Measurements from ENCODE around the gene SLPI.

SLPI gene

GRCh38 chr20:45269754-45270270 lies 15.4 kb upstream of the SLPI start:
- no peak for DNase-seq

- DNase-seq = no peak
These were observed 14.7 kb upstream of the SLPI start for GRCh38 chr20:45269056-45269455.

GRCh38 chr20:45268531-45268930 lies 14.2 kb upstream of the SLPI start:
- DNase-seq = no peak

- DNase-seq = no peak
These were observed 12.6 kb upstream of the SLPI start for GRCh38 chr20:45266977-45267376.

GRCh38 chr20:45263556-45264266 lies 9.3 kb upstream of the SLPI start:
- no peak for DNase-seq

GRCh38 chr20:45258664-45259063 lies 4.3 kb upstream of the SLPI start:
- DNase-seq = no peak

- no peak for DNase-seq
These were observed 3.9 kb upstream of the SLPI start for GRCh38 chr20:45258259-45258658.

GRCh38 chr20:45257711-45258110 lies 3.3 kb upstream of the SLPI start:
- DNase-seq = no peak

- no peak for DNase-seq
These were observed 2.8 kb upstream of the SLPI start for GRCh38 chr20:45257161-45257560.

GRCh38 chr20:45253261-45253660 lies 1.1 kb downstream of the SLPI start:
- no peak for DNase-seq

GRCh38 chr20:45251884-45252560 lies 2.3 kb downstream of the SLPI start:
- DNase-seq = no peak

- no peak for DNase-seq
These were observed 5.8 kb downstream of the SLPI start for GRCh38 chr20:45248609-45249008.

GRCh38 chr20:45247865-45248264 lies 6.5 kb downstream of the SLPI start:
- no peak for DNase-seq

GRCh38 chr20:45246109-45246508 lies 8.3 kb downstream of the SLPI start:
- DNase-seq = no peak

GRCh38 chr20:45238139-45238538 lies 16.2 kb downstream of the SLPI start:
- no peak for DNase-seq

GRCh38 chr20:45235995-45236394 lies 18.4 kb downstream of the SLPI start:
- DNase-seq = no peak

- DNase-seq = no peak
These were observed 23.7 kb downstream of the SLPI start for GRCh38 chr20:45230631-45231030.

- DNase-seq = peak; percentile 13
These were observed 24.9 kb downstream of the SLPI start for GRCh38 chr20:45229264-45230056.

- no peak for DNase-seq
These were observed 28.1 kb downstream of the SLPI start for GRCh38 chr20:45226287-45226686.

GRCh38 chr20:45223136-45223535 lies 31.2 kb downstream of the SLPI start:
- DNase-seq = no peak

- DNase-seq = no peak
These were observed 33.3 kb downstream of the SLPI start, which contains the start of gene SEMG2 for GRCh38 chr20:45221076-45221475. SEMG2 (plus strand) TSS chr20:45221373; CDS start chr20:45221390, 17 bp downstream.

GRCh38 chr20:45218636-45219035 lies 35.7 kb downstream of the SLPI start:
- no peak for DNase-seq

- no peak for DNase-seq
These were observed 36.2 kb downstream of the SLPI start for GRCh38 chr20:45218124-45218523.

- no peak for DNase-seq
These were observed 41.5 kb downstream of the SLPI start for GRCh38 chr20:45212836-45213235.

All from activated CD4-positive, alpha-beta T cell treated with anti-CD3 and anti-CD28 coated beads, Interleukin-2, amount 50 U/mL, for 1 hour (primary cell).